ENCODE measurements around the gene YBEY. TPM values are rescaled to one million over a fixed set of nuclear protein-coding genes. Genes with fewer than 3 reads are reported as not detected.

The YBEY gene
- total and polyA plus RNA-seq, 2 of the 13 experiments (the other 11 are each of a cell fraction or from before 2014, with no cell fraction given) = 6.5 to 8.9 TPM

GRCh38 chr21:46323710-46324389 lies 37.7 kb downstream of the YBEY start, which contains the start of the genes C21orf58 and PCNT (continued):
- TF ChIP-seq SKIL (CRISPR knock-in tag; IDR thresholded peaks at IDR 0.05; ENCODE audit: borderline replicate concordance) (no peak), ZNF7 (CRISPR knock-in tag; IDR thresholded peaks at IDR 0.05) (no peak), JARID2 (CRISPR knock-in tag; IDR thresholded peaks at IDR 0.05; ENCODE audit: insufficient replicate concordance) (no peak), ZSCAN22 (CRISPR knock-in tag; IDR thresholded peaks at IDR 0.05) (no peak), TMF1 (CRISPR knock-in tag; IDR thresholded peaks at IDR 0.05; ENCODE audit: low read depth) (peak; percentile 74; the same call in 1 of the 2 replicates), NCOA1 (CRISPR knock-in tag; IDR thresholded peaks at IDR 0.05) (no peak), ZNF576 (CRISPR knock-in tag; IDR thresholded peaks at IDR 0.05) (no peak), SNAPC4 (CRISPR knock-in tag; IDR thresholded peaks at IDR 0.05) (peak; percentile 60; the same call in 1 of the 2 replicates), MEIS2 (CRISPR knock-in tag; IDR thresholded peaks at IDR 0.05) (peak; percentile 0; the same call in 1 of the 2 replicates), ZFX (CRISPR knock-in tag; IDR thresholded peaks at IDR 0.05; ENCODE audit: low read depth) (peak; percentile 89), KDM1A (CRISPR knock-in tag; IDR thresholded peaks at IDR 0.05) (no peak), ZNF878 (CRISPR knock-in tag; IDR thresholded peaks at IDR 0.05) (peak; percentile 99), POGZ (CRISPR knock-in tag; IDR thresholded peaks at IDR 0.05) (peak; percentile 46; the same call in 1 of the 2 replicates), MIXL1 (CRISPR knock-in tag; IDR thresholded peaks at IDR 0.05) (no peak; the same call in 1 of the 2 replicates), FUBP1 (CRISPR knock-in tag; IDR thresholded peaks at IDR 0.05; ENCODE audit: borderline replicate concordance) (no peak), IKZF4 (CRISPR knock-in tag; IDR thresholded peaks at IDR 0.05; ENCODE audit: borderline replicate concordance, low read depth, not compliant biosample characterization) (no peak), PHF21A (CRISPR knock-in tag; IDR thresholded peaks at IDR 0.05) (no peak), SP4 (CRISPR knock-in tag; IDR thresholded peaks at IDR 0.05) (peak; percentile 98), ARHGAP35 (CRISPR knock-in tag; IDR thresholded peaks at IDR 0.05; ENCODE audit: borderline replicate concordance) (no peak), ELF1 (CRISPR knock-in tag; IDR thresholded peaks at IDR 0.05) (peak; percentile 13; the same call in 1 of the 2 replicates), ZNF337 (CRISPR knock-in tag; IDR thresholded peaks at IDR 0.05; ENCODE audit: borderline replicate concordance, low read depth) (no peak)
